DND-41 (cell line): ENCODE data around the gene TENT5C.

Source experiments
- CTCF ChIP-seq: IDR thresholded peaks from 2 replicates; pipeline ENCODE4 v1.5.1; 2012; ENCODE audit warnings: borderline replicate concordance, low read length, moderate library complexity, mild to moderate bottlenecking; ENCODE audit not compliant: poor library complexity, severe bottlenecking; ENCODE audit errors: extremely low read depth
- EZH2 ChIP-seq: IDR thresholded peaks from 3 replicates; pipeline ENCODE4 v1.6.1; 2012; ENCODE audit warnings: borderline replicate concordance, low read depth, mild to moderate bottlenecking, moderate library complexity, low read length, inconsistent platforms; ENCODE audit not compliant: severe bottlenecking

- TF ChIP-seq CTCF (no peak), EZH2 (no peak)
Measured at GRCh38 chr1:117671781-117672501, 66.1 kb downstream of the TENT5C start.
